Medulla oblongata (tissue), 1 donor: Measurements from ENCODE around the gene CTNNA3.

Source experiments
- DNase-seq: peaks from one replicate; pipeline ENCODE4 v3.0.0-alpha.2; 2015; ENCODE audit errors: extremely low spot score

Gene CTNNA3

GRCh38 chr10:66931340-66931948, 764.6 kb downstream of the CTNNA3 start:
- DNase-seq, result peak; percentile 87

DNA sequence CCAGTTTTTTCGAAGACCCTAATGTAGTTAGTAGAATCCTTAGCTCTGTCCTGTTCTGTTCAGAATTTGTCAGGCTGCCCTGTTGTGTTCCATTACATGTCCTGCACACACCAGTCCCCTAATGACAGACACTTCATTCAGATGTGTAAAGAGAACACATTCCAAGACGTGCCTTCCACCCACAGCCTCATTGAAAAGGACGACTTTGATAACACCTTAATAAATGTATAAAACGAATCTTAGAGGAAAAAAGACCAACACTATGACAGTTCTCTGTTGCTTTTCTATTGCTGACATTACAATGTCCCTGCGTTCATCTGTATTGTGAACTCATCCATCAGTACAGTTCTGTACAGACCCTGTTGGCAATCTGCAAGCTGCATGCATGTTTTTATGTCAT, 766.6 kb downstream of the CTNNA3 start:
- DNase-seq, result peak; percentile 54

DNA sequence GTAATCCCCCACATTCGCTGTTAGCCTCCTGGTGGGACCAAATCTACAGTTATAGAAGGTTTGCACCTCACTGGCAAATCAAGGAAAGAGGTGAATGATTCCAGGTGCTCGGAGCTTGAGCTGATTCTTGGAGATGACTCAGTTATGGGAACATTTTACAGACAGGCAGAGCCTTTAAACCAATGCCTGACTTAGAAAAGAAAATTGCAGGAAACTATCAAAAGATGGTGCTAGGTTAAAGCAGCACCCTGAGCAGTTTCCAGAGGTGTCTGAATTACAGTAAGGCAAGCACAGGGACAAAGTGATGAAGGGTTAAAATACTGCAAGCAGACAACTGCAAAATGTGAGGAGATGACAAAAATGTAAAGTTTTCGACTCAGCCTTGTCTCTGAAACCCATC, 767.2 kb downstream of the CTNNA3 start:
- DNase-seq, result peak; percentile 21

DNA sequence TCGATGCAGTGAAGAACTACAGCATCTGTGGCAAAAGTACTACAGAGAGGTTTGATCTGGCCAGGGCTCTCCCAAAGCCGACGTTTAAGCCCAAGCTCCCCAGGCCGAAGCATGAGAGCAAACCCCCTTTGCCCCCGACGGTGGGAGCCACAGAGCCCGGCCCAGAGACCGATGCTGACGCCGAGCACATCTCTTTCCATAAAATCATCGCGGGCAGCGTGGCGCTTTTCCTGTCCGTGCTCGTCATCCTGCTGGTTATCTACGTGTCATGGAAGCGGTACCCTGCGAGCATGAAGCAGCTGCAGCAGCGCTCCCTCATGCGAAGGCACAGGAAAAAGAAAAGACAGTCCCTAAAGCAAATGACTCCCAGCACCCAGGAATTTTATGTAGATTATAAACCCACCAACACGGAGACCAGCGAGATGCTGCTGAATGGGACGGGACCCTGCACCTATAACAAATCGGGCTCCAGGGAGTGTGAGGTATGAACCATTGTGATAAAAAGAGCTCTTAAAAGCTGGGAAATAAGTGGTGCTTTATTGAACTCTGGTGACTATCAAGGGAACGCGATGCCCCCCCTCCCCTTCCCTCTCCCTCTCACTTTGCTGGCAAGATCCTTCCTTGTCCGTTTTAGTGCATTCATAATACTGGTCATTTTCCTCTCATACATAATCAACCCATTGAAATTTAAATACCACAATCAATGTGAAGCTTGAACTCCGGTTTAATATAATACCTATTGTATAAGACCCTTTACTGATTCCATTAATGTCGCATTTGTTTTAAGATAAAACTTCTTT, 767.8 kb downstream of the CTNNA3 start:
- DNase-seq, result peak; percentile 57

- DNase-seq, result peak; percentile 55
Observed at GRCh38 chr10:66927251-66927935, 768.6 kb downstream of the CTNNA3 start.

DNA sequence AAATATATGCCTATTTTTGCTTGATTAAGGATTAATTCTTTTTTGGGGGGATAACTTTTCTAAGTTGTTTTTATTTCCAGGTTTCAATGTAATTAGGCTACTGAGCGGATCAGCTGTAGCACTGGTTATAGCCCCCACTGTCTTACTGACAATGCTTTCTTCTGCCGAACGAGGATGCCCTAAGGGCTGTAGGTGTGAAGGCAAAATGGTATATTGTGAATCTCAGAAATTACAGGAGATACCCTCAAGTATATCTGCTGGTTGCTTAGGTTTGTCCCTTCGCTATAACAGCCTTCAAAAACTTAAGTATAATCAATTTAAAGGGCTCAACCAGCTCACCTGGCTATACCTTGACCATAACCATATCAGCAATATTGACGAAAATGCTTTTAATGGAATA, 769.2 kb downstream of the CTNNA3 start:
- DNase-seq, result no peak

DNA sequence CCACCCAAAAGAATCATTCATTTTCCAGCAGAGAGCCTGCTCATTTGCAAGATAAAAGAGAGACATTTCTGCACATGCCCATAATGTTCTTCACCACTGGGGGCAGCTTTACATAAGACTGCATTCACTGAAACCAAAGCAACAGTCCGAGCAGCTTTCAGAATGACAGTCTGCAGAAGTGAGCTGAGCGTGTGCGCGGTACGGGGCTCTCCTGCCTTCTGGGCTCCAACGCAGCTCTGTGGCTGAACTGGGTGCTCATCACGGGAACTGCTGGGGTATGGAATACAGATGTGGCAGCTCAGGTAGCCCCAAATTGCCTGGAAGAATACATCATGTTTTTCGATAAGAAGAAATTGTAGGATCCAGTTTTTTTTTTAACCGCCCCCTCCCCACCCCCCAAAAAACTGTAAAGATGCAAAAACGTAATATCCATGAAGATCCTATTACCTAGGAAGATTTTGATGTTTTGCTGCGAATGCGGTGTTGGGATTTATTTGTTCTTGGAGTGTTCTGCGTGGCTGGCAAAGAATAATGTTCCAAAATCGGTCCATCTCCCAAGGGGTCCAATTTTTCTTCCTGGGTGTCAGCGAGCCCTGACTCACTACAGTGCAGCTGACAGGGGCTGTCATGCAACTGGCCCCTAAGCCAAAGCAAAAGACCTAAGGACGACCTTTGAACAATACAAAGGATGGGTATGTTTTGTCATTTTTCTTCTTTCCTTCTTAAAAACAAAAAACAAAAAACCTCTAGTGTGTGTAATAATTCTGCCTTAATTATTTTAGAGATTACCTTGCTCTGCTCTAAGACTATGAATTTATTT, 769.9 kb downstream of the CTNNA3 start, which contains the start of gene LRRTM3:
Gene LRRTM3 (plus strand): TSS at position 141 of the 820 bp plus-strand sequence.
- DNase-seq, result peak; percentile 93

DNA sequence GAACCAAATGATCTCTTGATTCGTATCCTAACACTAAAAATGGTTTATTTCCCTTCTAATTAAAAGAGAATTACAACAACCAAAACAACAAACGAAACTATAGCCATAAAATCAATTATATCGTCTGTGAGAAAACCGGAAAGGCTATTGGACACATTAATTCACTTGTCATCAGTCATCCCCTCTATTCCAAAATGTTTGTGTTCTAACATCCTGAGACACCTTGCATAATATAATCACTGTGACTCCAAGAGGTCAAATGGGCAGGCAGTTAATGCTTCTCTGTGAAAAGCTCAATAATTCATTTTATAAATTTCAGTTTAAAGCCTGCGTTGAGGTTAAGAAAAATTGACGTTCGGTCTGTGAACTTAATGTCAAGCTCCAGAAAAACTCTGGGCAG, 770.6 kb downstream of the CTNNA3 start:
- no peak for DNase-seq

DNA sequence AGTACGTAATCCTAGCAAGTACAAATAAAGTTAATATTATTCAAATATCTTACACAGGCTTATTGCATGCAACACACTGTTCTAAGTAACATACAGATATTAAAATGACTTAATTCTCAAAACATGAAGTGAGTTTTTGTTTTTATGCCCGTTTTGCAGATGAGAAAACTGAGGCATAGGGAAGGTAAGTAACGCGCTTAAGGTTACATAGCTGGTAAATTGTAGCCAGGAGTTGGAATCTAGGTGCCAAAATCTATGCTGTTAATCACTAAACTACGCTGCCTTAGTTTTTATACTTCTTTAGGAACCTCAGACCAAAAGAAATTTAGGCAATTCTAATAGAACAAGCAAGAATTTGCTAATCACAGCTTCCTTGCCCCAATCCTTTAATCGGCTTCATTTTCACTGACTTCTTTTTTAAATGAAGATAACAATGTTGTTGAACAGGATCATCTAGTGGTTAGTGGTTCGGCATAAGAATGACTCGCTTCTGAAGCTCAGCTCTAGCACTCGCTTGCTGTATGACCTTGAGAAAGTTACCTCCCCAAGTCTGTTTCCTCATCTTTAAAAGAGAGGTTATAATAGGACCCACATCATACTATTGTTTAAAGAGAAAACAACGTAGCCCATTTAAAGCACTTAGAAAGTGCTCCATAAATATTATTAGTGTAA, 771.2 kb downstream of the CTNNA3 start:
- no peak for DNase-seq

GRCh38 chr10:66919248-66919647, 776.7 kb downstream of the CTNNA3 start:
- no peak for DNase-seq

DNA sequence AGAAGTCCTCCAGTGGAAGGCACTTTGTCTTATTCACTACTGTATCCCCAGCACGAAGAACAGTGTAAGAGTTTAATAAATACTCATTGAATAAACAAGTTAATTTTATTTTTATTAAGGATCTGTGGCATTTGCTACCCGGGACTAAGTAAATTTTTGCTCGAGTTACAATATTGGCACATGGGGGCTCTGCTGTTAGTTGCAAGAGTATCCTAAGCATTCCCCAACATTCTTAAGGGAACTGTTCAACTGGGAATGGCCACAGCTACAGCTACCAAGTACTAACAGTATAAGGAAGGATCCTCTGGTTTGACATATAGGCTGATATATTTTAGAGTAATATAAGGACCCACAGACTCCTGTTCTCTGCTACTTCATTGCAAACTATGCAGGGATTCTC, 778.9 kb downstream of the CTNNA3 start:
- peak; percentile 3 for DNase-seq

GRCh38 chr10:66916030-66916429, 780.0 kb downstream of the CTNNA3 start:
- DNase-seq, result no peak

DNA sequence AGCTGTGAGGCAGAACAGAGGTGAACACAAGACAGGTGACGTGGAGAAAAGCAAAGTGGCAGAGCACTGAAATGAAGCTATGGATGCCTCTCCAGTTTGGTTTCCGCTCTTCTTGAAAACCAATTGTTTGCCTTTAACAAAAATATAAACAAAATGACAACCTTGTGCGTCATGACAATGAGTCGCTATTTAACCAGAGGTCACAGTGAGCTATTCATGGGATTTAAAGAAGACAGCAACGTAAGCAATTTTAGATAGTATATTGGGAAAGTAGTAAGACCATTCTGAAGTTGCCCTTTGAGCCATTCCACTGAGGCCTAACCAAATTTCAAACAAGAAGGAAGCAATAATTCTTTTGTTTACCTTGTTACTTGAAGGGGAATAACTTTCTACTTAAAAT, 785.3 kb downstream of the CTNNA3 start:
- no peak for DNase-seq

DNA sequence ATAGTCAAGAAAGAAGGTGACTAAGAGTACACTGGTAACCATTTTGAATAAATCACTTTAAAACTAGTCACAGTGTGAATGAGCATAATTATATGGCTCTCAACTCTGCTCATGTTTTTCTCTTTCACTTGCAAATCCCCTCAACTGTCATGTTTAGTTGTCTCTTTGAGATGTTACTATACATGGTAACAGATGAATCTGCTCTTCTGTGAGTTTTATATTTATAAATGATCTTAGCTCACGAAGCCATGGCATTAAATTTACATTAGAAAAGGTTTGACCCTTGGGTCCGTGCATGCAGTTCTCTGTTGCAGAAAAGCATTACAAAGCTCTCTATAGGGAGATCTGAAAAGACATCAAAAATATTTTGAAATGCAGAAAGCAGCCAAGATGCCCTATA, 803.1 kb downstream of the CTNNA3 start:
- DNase-seq, result no peak

GRCh38 chr10:66888237-66888636, 807.8 kb downstream of the CTNNA3 start:
- DNase-seq, result no peak

DNA sequence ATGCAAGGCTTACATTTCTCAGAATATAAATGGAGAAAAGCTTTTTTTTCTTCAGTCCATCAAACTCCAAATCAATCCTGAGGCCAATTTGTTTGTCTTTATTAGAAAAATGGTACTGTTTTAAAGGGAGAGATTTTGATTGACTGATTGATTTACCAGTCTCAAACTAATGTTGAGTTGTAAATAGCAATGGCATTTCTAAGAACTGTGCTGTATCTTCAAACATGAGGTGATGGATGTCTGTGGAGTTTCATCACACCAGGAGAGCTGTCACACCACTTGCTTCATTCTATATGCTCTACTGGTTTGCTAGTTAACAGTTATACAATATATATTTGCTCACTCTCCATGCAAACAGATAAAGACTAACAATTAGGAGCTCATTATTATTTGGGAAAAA, 809.1 kb downstream of the CTNNA3 start:
- no peak for DNase-seq

DNA sequence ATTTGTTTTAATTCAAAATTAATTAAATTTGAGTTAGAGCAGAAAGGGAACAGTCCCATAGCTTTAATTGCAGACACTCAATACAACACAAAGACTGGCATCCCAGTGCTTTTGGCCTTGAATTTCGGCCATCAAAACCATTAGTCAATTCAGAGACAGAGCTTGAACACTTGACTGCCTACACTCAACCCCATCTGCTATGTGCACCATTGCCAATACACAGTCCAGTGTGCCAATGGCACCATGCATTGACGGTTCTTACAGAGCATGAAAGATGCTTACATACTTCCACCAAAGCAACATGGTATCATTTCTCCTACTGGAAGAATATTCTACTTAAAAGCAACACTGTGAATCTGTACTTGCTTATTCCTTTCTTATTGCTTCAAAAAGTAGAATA, 813.7 kb downstream of the CTNNA3 start:
- no peak for DNase-seq

GRCh38 chr10:66881814-66882213, 814.2 kb downstream of the CTNNA3 start:
- DNase-seq, result no peak

- DNase-seq, result no peak
Observed at GRCh38 chr10:66880826-66881225, 815.2 kb downstream of the CTNNA3 start.

DNA sequence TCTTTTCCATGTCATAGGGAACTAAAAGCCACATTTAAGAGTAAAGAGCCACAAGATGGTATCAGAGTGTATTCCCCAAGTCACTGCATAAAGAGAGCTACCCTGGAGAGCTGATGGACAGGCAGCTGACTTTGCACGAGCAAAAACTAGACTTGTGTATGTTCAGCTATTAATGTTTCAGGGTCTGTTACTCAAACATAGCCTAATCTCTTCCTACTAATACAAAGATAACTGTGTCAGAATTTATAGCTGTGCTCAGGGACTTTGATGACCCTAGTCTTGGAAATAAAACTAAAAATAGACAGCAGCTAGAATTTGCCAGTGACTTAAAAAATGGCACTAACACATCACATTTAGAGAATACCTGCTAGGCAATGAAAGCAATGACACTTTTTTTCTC, 815.7 kb downstream of the CTNNA3 start:
- DNase-seq, result no peak

DNA sequence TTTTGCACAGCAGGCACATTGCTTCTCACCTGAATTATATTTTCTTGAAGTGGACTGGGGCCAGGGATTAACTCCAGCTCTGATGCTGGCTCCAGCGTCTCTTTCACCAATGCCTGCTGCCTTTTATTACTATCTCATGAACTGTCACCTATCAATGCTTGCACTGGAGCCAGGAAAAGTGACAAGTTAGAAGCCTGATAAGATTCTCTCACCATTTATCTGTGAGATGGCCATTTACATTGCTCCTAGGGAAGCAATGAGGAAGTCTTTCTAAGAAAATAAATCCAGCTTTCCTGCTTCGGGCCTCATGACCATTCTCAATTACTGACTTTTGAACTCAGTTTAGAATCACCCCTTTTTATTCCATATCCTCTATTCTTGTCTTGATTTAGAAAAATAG, 818.6 kb downstream of the CTNNA3 start:
- DNase-seq, result no peak
